ENCODE data around the gene ARHGAP42.
"Not testable (repeated sequence)": the region's sequence is repeated elsewhere in the genome, so short reads cannot be mapped to it uniquely, and the experiment has no call there.

ARHGAP42 gene

GRCh38 chr11:100687054-100687629, at the start of gene ARHGAP42:
Gene ARHGAP42 (plus strand): TSS chr11:100687288. CDS start chr11:100687679, 391 bp downstream.
- DNase-seq: peak; percentile 37

GRCh38 chr11:100637706-100638105, 49.4 kb upstream of the ARHGAP42 start:
- no peak for DNase-seq

- DNase-seq: no peak
These were observed 48.4 kb upstream of the ARHGAP42 start for GRCh38 chr11:100638648-100639047.

- no peak for DNase-seq
These were observed 47.9 kb upstream of the ARHGAP42 start for GRCh38 chr11:100639140-100639539.

- DNase-seq: no peak
These were observed 47.0 kb upstream of the ARHGAP42 start for GRCh38 chr11:100640071-100640470.

- peak; percentile 7 for DNase-seq
These were observed 46.4 kb upstream of the ARHGAP42 start for GRCh38 chr11:100640646-100641045.

- no peak for DNase-seq
These were observed 45.6 kb upstream of the ARHGAP42 start for GRCh38 chr11:100641456-100641855.

- no peak for DNase-seq
These were observed 40.5 kb upstream of the ARHGAP42 start for GRCh38 chr11:100646545-100646944.

GRCh38 chr11:100647861-100648260, 39.2 kb upstream of the ARHGAP42 start:
- no peak for DNase-seq

GRCh38 chr11:100663583-100663982, 23.5 kb upstream of the ARHGAP42 start:
- no peak for DNase-seq

GRCh38 chr11:100663996-100664395, 23.1 kb upstream of the ARHGAP42 start:
- DNase-seq: no peak

GRCh38 chr11:100666816-100667215, 20.3 kb upstream of the ARHGAP42 start:
- not testable (repeated sequence) for DNase-seq

- DNase-seq: no peak
These were observed 19.6 kb upstream of the ARHGAP42 start for GRCh38 chr11:100667449-100667848.

- no peak for DNase-seq
These were observed 16.9 kb upstream of the ARHGAP42 start for GRCh38 chr11:100670140-100670539.

GRCh38 chr11:100671471-100671870, 15.6 kb upstream of the ARHGAP42 start:
- DNase-seq: no peak

- no peak for DNase-seq
These were observed 14.5 kb upstream of the ARHGAP42 start for GRCh38 chr11:100672498-100673033.

- DNase-seq: no peak
These were observed 14.0 kb upstream of the ARHGAP42 start for GRCh38 chr11:100673063-100673462.

GRCh38 chr11:100674212-100674611, 12.9 kb upstream of the ARHGAP42 start:
- DNase-seq: no peak

- no peak for DNase-seq
These were observed 11.9 kb upstream of the ARHGAP42 start for GRCh38 chr11:100675115-100675650.

GRCh38 chr11:100676901-100677300, 10.2 kb upstream of the ARHGAP42 start:
- DNase-seq: no peak

- no peak for DNase-seq
These were observed 9.3 kb upstream of the ARHGAP42 start for GRCh38 chr11:100677796-100678195.

- DNase-seq: no peak
These were observed 7.0 kb upstream of the ARHGAP42 start for GRCh38 chr11:100680070-100680469.

- DNase-seq: peak; percentile 49
These were observed 6.0 kb upstream of the ARHGAP42 start for GRCh38 chr11:100681064-100681502.

GRCh38 chr11:100682247-100682969, 4.7 kb upstream of the ARHGAP42 start:
- DNase-seq: no peak

Data from COR-L47 (cell line).